Skeletal muscle cell (primary cell): ENCODE measurements around the gene BABAM2.

Source experiments
- DNase-seq: peaks from one replicate; pipeline ENCODE4 v3.0.0-alpha.2; 2010; ENCODE audit warnings: low read depth
- H3K4me3 ChIP-seq: 2 replicates; pipeline ENCODE4 v1.5.1; 2011; ENCODE audit warnings: low read depth, mild to moderate bottlenecking, control low read depth, low read length, moderate library complexity

Gene BABAM2

DNA sequence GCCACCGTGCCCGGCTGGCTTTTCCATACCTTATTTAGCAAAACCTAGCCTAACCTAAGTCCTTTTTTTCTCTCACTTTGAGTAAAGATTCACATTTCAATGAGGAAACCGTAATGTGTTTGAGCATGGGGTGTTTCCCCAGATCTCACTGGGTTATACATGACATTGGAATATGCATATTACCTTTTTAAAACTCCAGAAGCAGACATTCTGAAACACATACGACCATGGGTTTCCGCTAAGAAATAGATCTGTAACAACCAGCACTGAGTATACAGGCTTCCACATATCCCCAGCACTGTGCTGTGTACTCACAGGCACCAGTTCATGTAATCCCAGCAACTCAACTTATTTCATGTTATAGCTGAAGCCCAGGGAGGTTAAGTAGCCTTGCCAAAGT lies 461.1 kb downstream of the BABAM2 start:
- H3K4me3 ChIP-seq: no peak overlapping the region
- no peak for DNase-seq

DNA sequence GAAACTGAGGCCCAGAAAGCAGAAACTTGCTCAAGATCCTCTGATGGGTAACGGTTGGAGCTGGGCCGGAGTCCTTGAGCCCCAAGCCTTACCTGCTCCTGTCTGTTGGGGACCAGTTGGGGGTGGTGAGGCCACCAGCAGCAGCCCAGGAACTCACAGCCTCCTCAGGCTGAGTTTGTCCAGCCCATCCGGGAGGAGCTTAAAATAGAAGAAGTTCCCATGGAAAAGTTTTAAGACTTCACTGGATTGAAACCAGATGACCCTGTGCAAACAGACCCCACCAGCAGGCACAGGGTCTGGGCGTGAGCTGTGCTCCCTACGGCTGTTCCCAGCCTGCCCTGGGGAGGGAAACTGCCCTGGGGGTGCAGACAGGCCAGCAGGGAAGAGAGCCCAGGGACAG lies 461.6 kb downstream of the BABAM2 start:
- H3K4me3 ChIP-seq: no peak overlapping the region
- no peak for DNase-seq

- no peak overlapping the region for H3K4me3 ChIP-seq
These were observed 462.2 kb downstream of the BABAM2 start for GRCh38 chr2:28352610-28353195.

DNA sequence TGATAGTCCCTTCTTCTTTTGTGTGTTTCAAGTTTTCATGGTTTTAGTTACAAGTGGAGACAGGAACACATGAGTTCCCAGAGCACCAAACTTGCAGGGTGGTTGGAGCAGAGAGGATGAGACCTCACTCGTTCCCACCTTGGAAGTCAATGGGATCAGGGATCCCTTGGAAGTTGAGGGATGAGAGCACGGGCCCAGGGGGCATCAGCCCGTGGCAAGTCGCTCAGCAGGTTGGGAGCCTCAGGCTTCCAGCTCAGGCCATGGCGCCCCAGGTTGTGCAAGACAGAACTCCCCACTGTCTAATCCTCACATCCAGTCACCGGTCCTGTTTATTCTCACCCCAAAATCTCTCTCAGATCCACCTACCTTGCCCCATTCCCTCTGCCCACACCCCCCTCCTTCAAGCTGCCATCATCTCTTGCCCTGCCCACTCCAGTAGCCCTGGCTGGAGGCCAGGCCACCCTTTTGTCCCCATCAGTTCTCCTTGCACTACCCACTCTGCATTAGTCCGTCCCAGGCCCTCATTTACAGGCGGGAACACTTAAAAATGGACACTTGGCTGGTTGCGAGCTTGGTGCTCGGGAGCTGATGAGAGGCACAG lies 464.5 kb downstream of the BABAM2 start:
- DNase-seq: no peak
- no peak overlapping the region for H3K4me3 ChIP-seq

More at GRCh38 chr2:28352610-28353195, 462.2 kb downstream of the BABAM2 start:
- DNase-seq: no peak

DNA sequence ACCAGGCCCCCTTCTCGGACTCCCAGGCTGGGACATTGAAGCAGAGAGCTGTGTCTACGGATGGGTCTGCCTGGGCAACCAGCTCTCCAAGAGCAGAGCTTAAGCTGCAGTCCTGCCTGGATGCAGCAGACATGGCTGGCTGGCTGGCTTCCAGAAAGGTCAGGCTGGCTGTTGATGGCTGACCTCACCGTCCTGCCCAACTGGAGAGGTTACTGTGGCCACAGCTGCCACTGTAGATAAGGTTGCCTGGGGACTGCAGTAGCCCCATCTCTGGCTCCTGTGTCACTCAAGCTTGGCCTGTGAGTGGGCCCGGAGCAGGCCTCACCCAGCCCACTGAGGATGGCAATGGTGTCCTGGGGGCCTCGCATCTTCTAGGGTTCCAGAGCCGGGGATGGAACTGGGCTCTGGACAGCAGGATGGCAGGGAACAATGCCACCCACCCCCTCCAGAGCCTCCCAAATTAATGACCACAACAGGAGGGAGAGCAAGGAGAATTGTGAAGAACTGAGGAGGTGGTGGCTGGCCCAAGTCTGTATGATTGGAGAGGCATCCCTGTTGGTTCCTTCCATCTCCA lies 465.1 kb downstream of the BABAM2 start:
- DNase-seq: no peak
- H3K4me3 ChIP-seq: no peak overlapping the region

DNA sequence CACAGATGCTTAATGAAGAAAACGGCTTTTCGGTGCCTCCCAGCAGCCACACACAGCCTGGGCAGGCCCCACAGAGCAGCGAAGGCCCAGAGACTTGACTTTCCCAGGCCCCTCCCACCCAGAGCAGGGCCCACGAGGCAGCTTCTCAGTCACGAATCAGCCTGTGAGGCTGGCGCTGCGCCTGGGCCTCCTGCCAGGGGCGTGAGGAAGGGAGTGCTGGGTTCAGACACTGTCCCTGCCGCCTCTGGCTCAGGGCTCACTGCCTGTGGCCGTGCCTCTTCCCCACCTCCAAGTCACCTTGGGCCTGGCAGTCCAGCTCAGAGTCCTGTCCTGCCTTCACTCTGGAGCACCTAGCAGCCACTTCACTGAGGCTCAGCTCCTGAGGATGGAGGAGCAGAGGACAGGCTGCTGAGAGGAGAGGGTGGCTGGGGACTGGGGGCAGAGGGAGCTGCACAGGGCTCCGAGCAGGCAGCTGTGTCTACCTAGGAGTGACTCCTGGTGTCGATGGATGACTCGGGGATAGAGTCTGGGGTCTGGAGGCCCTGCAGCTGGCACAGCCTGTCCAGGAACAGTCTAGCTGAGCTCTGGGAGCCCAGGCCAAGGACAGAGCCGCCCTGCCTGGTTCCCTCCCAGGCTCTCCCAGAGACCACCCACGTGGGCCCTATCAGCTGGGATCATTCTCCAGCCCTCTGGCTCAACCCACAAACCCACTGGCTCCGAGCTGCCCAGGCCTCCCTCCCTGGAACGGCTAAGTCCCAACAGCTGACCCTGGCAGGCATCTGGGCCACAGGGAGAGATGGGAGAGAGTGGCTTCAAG lies 465.8 kb downstream of the BABAM2 start:
- no peak overlapping the region for H3K4me3 ChIP-seq
- peak; percentile 76 for DNase-seq

DNA sequence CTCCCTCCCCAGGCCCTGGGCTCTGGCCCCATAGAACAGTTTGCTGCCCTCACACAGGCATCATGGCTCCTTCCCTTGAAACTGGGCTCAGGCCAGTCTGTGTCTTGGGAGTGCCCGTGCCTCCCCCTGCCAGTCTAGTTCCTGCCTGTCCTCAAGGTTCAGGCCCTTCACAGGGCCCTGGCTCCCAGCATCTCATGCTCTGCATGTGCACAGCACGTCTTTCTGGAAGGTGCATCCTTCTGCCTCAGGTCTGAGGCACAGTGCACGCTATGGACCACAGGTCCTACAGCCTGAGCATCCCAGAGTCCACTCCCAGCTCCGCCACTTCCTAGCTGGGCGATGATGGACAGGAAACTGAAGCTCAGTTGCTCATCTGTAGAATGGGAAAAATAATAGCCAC lies 466.5 kb downstream of the BABAM2 start:
- H3K4me3 ChIP-seq: no peak overlapping the region
- DNase-seq: no peak

GRCh38 chr2:28357948-28358667 lies 467.6 kb downstream of the BABAM2 start:
- H3K4me3 ChIP-seq: no peak overlapping the region
- no peak for DNase-seq

DNA sequence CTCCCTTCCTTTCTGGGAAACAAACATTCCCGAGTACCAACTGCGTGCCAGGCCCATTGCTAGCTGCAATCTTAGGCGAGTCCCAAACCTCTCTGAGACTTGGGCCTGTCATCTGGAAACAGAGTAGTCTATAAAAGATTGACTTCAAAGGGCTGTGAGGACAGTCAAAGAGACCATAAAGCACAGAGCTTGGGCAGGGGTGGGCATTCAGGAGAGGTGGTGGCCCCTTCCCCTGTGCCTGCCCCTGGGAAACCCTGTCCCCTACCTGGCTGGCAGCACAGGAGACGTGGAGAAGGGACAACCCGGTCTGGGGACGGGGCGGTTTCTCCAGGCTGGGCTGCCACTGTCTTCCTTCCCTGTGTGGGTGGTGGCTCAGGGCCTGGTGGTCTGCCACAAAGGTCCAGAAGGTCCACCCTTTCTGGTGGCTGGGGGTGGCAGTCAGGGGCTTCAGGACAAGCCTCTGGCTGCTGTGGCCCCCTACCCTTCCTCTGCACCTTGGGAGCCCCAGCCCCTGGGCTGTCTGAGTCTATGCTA lies 468.2 kb downstream of the BABAM2 start:
- no peak for DNase-seq
- no peak overlapping the region for H3K4me3 ChIP-seq

DNA sequence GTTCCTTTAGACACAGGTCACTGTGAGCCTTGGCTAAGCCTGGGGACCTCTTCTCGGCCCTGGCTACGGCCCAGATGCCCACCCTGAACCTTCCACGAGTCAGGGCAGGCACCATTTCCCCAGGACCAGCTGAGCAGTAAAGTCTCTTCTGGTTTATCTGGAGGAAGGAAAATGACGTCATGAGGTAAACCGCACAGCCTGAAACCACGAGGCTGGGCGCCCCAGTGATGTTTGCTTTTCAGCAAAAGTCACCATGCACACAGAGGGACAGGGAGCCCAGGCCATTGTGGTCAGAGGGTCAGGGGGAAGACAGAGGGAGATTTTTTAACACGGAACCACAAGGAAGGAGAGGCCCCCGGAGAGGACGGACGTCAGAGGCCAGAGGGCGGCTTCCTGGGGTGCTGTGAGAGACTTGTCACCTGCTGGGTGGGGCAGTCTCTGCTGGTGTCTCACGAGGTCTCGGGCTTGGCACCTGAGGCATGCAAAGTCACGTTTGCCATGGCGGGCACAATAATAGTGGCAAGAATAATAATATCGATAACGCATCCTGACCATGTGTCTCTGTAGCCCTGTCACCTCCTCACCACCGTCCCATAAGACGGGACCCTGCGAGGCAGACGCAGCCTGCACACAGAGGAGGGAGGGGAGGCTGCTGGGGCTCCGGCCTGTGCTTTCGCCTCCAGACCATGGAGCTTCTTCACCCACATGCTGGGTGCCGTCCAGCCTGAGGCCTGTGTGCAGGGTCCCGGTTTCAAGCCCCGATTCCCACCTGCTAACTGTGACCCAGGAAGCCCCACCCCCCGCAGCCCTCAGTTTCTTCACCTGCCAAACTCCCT lies 468.9 kb downstream of the BABAM2 start:
- no peak for DNase-seq
- H3K4me3 ChIP-seq: no peak overlapping the region

GRCh38 chr2:28360058-28360717 lies 469.7 kb downstream of the BABAM2 start:
- no peak overlapping the region for H3K4me3 ChIP-seq
- DNase-seq: no peak

DNA sequence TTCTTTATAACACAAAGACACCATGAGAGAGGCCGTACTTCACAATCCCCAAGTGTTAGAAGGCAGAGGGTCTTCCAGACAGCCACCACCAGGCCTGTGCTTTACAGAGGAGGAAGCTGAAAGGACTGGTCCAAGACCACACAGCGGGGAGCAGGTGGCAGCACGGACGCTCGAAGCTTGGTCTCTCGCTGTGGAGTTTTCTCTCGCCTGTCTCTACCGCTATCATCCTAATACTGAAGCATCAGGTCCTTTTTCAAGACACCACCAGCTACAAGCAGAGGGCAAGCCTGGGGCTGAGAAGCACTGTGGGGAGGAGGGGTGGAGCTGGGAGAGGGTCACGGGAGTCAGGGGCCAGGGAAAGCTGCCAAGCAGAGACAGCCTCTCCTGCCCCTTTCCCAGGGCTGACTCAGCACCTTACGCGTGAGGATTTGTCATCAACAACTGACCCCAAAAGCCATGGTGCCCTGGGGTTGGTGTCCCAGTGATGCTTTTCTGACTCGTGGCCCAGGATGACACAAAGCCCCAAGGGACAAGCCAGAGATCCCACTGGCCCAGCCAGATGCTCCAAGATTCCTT lies 470.3 kb downstream of the BABAM2 start:
- DNase-seq: peak; percentile 68
- no peak overlapping the region for H3K4me3 ChIP-seq

GRCh38 chr2:28361991-28362710 lies 471.6 kb downstream of the BABAM2 start:
- H3K4me3 ChIP-seq: no peak overlapping the region
- no peak for DNase-seq

- DNase-seq: no peak
- H3K4me3 ChIP-seq: no peak overlapping the region
These were observed 472.5 kb downstream of the BABAM2 start for GRCh38 chr2:28362991-28363521.

DNA sequence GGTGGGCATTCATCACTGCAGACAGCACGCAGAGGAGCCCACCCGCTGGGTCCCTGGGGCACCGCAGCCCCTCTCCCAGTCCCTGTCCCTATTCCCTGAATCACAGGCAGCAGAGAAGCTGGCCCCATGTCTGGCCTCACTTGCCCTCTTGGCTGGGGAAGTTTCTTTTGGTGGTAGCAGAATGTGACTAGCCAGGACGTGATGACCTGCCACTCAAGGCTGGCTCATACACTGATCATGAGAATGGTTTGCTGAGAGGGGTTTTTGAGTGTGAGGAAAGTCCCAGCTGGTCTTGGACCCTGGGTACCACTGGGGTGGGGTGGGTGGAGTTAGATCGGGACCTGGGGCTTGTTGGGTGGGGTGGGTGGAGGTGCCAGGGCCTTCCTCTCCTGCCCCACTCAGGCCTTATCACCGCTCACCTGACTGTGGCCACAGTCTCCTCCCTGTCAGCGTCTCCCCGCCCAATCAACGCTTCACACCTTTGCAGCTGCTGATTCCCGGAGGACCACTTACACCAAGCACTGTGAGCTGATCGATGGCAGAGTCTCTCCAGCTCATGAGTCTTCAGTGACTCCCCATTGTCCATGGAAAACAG lies 473.3 kb downstream of the BABAM2 start:
- DNase-seq: no peak
- no peak overlapping the region for H3K4me3 ChIP-seq

DNA sequence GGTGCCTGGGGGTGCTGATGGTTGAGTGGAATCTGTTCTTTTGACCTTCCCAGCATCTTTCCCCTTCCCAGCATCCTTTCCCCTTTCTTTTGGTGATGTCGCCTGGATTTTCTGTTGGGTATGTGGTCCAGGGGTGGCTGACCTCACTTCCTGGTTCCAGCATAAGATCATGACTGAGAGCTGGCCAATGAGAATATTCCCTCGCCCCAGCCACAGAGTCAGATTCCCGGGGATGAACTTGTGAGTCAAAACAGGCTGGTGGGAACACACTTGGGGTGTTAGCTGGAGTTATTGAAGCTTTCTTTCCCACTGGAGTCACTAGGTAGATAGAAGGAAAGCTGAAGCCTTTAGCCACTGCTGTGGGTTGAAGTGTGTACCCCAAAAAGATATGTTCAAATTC lies 474.1 kb downstream of the BABAM2 start:
- H3K4me3 ChIP-seq: no peak overlapping the region
- DNase-seq: no peak

GRCh38 chr2:28365158-28365557 lies 474.6 kb downstream of the BABAM2 start:
- no peak for DNase-seq
- no peak overlapping the region for H3K4me3 ChIP-seq
